NCI-H128 (cell line): ENCODE results near the gene ACTRT2.

Source experiments
- DNase-seq: peaks from one replicate; lab custom pipeline; 2025; ENCODE audit not compliant: unreplicated experiment; lab: John Stamatoyannopoulos, UW

ACTRT2 gene

DNA sequence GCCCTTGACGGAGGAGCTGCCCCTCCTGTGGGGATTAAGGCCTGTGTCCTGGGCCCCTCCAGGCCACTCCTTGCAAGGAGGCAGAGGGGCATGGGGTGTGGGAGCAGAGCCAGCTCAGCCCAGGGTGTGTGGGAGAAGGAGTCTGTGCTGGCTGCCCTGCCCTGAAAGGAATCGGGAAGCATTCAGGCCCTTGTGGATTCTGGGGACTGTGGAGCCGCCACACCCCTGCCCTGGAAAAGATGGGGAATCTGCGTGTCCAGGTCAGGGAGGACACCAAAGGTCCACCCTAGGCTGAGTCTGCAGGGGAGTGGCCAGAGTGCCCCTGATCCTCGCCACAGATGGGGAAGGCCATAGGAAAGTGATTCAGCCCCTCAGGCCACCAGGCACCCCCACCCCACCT, 31.2 kb downstream of the ACTRT2 start:
- DNase-seq, result no peak

DNA sequence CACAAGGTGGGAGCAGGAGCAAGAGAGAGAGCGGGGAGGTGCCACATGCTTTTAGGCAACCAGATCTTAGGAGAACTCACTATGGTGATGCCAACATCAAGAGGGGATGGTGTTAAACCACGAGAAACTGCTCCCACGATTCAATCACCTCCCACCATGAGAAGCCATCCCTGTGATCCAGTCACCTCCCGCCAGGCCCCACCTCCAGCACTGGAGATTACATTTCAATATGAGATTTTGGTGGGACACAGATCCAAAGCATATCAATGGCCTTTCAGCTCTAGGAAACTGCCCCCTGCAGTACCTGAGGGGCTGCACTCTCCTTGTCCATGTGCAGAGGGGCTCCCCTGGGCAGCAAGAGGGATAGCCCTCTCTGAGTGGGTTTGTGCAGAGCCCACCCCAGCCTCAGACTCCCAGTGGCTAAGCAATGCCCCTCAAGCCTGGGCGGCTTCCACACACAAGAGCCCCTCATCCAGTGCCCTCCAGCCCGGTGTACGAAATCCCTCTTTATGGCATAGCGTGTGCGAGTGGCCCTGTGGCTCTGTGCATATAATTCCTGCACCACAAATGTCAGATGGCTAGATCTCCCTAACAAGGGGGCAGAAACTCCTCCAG, 32.2 kb downstream of the ACTRT2 start:
- DNase-seq, result no peak

DNA sequence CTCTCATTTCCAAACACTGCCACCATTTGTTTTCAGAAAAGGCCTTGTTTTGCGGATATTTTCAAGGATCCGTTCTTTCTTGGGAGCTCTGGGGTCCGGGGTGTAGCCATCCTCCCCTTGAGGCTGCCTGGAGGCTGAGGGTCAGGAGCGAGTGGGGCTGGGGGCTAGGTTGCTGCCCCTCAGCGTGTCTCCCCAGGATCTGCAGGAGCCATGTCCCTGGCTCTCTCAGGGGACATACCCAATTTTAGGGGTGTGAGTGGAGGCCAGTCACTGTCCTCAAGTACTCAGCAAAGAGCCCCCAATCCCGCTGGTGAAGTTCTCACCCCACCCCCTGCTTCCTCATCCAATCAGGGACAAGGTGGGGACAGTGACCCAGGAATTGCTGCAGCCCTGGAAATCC, 32.7 kb downstream of the ACTRT2 start:
- no peak for DNase-seq

DNA sequence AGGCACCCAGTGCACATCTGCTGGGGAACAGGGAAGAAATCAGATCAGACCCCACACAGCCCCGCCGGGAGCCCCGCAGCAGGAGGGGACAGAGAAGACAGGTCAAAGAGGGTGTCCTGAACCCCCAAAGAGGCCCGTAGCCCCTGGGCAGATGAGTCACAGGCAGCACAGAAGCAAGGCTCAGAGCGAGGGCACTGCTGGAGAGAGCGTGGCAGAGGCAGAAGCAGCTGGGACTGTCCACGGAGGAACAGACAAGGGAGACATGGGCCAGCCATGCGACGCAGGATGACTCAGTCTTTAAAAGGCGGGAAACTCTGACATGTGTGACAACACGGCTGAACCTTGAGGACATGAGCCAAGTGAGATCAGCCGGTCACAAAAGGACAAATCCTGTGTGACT, 33.2 kb downstream of the ACTRT2 start:
- DNase-seq, result no peak

DNA sequence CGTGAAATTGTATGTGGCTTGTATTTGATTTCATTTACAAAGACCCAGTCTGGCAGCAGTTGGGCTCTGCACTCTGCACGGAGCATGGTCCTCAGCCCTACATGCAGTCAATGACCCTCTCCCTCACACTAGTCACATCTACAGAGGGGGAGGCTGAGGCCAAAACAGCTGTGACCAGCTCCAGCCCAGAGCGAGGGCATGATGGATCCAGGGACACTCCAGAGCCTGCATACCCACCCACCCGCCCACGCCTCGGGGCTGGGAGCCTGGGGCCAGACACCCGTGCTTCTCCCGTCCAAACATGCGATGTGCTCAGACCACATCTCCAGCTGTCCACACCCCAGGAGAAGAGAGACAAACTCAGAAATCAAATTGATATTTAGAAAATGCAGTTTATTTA, 33.8 kb downstream of the ACTRT2 start:
- DNase-seq, result no peak

DNA sequence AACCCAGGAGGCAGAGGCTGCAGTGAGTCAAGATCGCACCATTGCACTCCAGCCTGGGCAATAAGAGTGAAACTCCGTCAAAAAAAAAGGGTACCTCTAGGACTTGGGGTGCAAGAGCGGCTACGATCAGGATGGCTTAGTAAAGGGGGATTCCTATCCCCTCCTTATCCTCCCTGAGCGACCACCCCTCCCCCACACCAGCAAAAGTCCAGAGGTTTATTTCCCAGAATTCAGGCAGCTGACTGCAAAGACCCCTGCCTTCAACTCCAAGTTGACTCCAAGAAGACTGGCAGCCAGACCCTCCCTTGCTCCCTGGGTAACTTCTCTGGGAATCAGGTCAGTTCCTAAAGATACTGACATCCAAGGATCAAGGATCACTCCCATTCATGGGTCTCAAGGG, 35.4 kb downstream of the ACTRT2 start:
- DNase-seq, result no peak

DNA sequence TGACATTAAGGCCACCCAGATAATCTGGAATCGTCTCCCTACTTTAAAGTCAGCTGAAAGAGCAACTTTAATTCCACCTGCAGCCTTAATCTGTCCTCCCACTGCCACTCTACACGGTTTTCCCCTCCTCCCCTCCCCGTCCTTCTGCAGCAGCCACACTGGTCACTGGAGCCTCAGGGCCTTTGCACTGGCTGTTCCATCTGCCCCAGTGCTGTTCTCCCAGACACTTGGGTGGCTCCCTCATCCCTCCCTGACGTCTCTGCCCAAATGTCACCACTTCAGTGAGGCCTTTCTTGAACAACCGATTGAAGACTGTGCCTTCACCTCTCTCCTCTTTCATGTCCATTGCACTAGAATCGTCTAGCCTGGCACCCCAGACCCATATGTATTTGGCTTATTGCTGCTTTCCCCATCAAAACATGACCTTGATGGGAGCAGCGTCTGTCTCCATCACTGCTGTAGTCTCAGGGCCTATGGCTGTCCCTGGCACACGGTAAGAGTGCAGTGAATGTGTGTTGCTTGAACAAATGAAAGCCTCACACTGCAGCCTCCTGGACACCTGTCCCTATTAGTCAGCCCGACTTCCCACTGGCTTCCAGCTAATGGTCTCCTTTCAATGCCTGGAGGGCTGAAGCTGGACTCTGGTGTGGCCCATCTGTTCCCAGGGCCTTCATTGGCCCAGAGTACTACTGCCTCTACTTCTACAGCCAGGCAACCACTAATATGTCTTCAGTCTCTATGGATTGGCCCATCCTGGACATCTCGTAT, 37.2 kb downstream of the ACTRT2 start:
- DNase-seq, result no peak

DNA sequence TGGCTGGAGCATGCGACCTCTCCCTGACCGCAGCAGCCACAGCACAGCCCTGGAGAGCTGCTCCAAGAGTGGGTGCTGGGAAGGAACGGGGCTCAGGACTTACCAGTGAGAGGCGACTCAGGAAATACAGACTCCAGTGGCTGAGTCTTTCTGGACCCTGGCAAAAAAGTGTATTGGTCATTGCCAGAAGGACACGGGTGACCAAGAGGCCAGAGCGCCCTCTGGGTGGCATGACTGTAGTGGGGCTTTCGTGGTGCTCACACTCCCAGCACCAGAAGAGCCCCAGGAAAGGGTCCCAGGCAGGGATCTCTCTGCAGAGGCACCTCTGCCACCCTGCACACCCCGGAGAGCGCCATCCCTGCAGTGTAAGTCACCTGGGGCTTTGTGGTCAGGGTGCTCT, 38.9 kb downstream of the ACTRT2 start:
- DNase-seq, result no peak

DNA sequence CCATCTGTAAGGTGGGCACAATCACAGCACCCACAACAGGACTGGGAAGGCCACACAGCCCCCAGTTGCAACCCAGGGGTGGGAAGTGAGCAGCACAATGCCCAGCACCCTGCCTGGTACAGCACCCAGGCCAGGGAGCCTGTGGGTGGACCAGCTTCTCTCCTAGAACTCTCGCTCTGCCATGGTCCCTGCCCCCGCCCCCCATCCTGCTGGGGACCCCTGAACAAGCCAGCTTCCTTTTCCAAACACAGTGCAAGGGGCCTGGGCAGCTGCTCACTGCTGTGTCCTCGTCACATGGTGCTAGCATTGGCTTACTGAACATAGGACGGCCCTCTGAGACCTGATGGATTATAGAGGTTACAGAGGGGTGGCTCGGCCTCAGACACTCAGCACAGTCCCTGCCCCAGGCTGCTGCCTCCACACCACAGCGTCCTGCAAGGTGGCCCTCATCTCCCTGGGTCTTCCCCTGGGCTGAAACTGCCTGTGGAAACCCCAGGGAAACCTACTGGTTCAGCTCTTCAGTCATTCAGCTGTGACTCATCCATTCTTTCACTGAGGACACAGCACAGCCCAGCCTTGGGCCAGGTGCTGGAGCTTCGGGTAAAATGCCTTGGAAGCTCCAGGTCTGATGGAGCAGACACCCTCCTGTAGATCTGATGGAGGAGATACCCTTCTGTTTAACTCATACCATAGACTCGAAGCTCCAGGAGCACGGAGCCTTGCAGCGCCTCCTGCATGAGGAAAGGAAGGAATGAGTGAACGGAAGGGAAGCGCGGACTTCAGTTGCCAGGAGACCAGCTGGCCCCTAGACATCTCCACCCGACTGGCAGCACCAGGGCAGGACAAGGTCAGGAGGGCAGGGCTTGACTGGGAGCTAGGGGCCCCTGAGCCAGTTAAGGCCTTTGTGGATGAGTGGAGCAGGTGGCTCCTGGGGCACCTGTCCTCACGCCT, 39.6 kb downstream of the ACTRT2 start:
- DNase-seq, result no peak

DNA sequence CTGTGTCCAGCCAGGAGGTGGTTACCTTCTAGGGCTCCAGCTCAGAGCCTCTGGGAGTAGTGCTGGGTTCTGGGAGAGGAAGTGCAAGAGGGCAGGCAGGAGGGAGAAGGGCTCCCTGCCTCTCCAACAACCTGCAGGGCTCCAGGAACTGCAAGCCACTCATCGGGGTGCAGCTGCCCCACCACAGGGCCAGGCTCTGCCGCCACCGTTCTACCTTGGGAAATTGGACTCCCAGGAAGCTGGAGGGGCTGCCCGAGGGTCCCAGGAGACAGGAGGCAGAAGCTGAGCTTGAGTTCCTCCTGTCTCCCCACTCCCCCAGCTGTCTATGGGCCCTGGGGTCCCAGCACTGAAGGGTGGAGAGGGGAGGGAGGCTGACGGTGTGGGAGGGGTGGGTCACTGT, 40.3 kb downstream of the ACTRT2 start:
- DNase-seq, result no peak

DNA sequence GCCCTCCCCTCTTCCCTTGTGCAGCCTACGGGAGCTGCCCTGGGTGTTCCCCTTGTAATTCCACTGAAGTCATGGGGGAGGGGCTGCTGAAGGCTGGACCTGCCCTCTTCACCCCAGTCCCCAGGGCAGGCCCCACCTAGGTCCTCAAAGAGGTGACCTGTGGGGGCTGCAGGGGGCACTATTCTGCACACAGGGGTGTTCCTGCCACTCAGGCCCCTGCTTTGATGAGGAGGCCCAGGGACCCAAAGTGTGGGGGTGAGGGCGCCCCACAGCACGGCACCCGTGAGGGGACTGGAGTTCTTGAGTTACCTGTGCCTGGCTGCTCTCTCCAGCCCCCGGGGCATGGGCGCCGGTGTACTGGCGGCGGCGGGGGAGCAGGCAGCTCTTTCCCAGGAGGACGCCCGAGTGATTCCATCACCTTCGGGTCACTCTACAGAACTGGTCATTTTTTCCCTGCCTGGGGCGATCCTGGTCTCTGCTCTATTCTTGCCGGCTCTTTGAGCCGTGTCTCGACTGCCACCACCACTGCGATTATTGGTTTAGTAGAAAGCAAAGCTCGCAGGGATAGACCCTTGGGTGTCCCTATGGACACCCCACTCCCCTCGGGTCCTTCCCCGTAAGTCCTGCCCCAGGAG, 40.8 kb downstream of the ACTRT2 start:
- DNase-seq, result no peak

DNA sequence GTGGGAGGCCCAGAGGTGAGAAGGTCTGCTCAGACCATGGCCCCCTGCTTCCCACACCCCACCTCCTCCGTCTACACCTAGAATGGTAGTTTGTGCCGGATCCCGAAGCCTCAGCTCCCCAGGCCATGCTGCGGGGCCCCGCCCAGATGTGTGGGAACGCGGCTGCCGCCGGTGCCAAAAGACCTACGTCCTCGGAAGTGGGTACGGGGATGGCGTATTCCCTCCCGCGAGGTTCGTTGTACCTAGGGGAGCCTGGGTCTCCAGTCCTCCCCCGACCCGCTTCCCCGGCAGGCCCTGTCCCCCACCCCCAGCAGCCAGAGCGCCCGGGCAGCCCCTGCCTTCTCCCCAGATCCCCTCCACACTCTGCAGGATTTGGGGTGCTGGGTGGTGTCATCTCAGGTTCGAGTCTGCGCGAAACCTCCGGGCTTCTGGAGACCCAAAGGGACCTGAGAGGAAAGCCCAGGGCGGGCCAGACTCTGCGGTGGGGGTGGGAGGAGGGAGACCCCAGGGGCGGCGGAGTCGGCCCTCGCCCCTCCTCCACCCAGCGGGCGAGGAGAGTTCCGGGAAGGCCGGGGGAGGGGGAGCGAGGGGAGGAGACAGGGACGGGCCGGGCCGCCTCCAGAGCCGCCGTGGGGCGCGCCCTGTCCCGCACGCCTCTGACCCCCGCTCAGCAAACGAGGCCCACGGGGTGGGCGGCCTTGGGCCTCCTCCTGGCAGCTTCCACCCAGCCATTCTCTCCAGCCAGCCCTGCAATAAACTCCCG, 41.5 kb downstream of the ACTRT2 start:
- DNase-seq, result no peak

DNA sequence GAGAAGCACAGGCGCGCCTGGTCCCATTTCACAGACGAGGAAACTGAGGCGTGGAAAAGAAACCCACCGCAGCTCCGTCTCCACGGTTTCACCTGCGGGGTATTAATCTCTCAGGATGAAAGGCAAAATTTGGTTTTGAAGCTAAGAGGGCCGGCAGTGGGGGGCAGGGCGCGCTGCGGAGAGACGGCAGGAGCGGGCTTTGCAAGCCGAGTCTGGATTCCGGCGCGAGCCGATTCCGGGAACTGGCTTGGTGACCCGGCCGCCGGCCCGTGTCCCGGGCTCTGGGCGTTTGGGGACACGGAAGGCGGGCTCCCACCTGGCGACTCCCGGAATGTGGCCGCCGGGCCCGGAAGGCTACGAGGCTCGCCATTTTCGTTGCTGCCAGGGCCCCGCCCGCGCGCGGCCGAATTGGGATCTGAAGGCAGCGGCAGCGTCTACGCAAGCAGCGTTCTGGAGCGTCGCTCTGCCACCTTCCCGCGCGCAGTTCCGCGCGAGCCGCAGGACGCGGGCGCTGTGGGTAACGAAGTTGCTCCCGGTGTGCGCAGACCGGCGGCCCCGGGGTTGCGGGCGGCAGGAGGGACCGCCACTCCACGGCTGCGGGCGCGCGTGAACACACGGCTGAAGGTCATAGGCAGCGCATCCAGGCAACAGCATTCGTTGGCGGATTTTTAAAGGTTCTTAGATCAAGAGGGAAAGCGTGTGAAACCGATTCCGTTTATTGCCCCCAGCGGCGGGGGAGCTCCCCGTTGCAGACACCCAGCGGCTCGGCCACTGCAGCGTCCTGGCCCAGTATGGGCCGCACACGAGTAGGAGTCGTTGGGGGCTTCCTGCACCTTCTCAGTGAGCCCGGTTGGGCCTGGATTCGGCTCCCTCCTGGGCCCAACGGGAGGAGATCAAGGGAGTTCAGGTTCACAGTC, 42.4 kb downstream of the ACTRT2 start:
- DNase-seq, result no peak

DNA sequence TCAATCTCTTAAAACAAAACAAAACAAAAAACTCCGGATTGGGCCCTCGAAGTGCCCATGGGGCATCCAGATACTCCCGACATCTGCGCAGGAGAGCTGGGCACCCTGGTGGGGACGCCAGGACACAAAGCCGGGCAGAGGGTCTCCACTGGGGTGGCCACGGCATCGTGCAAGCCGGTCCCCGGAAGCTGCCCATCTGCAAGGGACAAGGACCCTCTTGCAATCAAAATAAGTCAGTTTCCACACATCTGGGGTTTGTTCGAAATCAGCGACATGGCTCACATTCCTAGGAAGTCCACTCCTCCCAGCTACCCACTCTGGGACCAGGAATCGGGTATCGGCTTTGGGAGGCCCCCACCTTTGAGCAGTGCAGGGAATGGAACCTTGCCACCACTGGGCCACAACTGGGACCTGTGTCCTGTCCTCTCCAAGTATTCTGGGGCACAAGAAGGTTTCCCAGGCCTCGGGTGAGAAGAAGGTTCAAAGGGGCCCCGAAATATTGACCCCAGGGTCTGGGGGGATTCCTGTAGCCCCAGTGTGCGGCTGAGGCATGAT, 43.1 kb downstream of the ACTRT2 start:
- no peak for DNase-seq

DNA sequence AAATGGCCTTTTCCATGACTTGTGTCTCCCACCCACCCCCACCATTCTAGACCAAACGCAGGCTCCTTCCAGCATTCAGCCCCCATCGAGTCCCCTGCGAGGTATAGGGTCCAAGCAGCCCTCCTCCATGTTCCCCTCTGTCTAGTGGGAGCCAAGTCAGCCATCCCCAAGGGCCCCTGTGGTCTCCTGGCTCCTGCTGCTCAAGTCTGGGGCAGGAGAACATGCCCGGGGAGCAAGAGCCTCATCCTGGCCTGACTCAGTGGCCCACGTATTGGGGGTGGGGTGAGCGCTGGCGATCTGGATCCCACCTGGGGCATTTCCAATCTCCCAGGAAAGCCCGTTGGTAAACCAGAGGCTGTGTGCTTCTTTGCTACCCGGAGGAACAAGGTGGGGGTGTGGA, 43.6 kb downstream of the ACTRT2 start:
- no peak for DNase-seq

DNA sequence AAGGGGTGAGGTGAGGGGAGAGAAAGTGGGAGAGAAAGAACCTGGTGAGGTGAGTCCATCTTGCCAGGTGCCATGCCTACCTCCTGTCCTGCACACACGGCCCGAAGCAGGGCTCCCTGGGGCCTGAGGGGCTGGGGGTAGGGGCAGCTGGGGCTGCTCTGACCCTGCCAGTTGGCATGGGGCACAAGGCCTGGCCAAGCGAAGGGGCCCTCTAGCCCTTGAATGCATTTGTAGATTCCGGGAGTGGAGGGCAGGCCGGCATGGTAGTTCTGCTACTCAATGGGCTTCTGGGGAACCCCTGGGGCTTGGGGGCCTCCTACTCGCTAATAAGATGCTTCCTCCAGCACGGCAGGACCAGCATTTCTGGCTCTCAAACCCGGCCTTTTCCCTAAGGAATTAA, 44.1 kb downstream of the ACTRT2 start:
- no peak for DNase-seq

DNA sequence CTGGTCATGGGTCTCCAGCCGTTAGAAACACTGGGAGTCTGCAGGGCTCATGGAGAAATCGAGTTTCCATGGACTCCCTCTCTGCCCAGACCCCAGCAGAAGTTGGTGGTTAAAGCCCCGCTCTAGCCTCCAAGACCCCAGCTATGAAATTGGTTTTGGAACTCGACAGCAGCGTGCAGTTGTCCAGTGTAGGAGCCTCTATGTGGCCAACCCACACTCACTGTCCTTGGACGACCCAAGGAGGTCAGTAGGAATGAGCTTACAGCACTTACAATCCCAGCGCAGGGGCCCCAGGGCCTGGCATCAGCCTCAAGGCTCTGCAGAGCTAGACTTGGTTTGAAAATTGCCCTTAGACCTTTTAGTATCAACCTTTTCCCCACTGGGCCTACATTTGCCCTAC, 44.5 kb downstream of the ACTRT2 start:
- DNase-seq, result no peak

DNA sequence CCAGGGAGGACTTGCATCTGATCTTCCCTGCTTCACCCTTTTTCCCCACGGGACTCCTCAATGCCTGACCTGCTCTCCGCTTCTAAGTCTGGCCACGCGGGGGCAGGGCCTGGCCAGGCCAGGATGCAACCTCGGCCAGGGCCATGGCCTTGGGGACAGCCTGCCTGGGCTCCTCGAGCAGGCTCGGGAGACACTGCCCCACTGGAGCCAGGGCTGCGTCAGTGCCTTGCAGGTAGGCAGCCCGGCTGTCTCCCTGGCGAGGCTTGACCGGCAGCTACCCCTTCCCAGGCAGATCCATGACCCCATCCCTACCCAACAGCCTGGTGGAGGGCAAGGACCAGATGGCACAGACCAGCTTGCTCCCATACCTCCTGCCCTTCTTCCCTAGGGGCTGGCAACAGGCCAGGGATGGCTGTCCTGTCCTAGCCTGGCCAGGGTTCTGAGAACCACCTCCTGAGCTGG, 45.0 kb downstream of the ACTRT2 start:
- no peak for DNase-seq

DNA sequence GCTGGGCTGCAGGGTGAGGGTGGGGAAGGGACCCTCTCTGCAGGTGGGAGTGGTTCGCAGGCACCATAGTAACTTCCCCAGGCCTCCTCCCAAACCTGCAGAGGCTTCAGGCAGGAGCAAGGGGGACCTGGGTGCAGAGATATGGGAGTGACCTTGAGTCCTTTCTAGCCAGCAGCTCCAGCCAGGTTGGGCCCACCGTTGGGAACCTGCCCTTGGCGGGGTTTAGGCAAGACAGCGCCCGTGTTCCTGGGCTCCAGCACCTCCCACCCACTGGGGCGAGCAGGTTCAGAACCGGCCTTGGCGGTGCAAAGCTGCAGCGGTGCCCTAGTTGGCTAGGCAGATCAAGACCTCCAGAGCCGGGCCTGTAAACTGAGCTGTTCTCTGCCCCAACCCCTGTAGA, 45.6 kb downstream of the ACTRT2 start:
- DNase-seq, result no peak
